ENCODE data around the gene LTBR.

LTBR gene

GRCh38 chr12:6346942-6347341 lies 37.0 kb upstream of the LTBR start:
- no peak for DNase-seq (ENCODE audit: low spot score)

- peak; percentile 63 for DNase-seq (ENCODE audit: low spot score)
Measured at GRCh38 chr12:6347367-6348338, 36.3 kb upstream of the LTBR start.

DNA sequence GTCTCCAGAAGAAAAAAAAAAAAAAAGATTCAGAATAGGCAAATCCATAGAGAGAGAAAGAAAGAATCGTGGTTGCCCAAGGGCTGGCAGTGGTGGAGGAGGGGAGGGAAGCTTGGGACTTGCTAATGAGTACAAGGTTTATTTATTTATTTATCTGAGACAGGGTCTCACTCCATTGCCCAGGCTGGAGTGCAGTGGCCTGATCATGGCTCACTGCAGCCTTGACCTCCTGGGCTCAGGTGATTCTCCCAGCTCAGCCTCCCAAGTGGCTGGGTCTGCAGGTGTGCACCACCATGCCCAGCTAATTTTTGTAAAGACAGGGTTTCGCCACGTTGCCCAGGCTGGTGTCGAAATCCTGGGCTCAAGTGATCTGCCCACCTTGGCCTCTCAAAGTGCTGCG lies 32.3 kb upstream of the LTBR start:
- no peak for DNase-seq (ENCODE audit: low spot score)

DNA sequence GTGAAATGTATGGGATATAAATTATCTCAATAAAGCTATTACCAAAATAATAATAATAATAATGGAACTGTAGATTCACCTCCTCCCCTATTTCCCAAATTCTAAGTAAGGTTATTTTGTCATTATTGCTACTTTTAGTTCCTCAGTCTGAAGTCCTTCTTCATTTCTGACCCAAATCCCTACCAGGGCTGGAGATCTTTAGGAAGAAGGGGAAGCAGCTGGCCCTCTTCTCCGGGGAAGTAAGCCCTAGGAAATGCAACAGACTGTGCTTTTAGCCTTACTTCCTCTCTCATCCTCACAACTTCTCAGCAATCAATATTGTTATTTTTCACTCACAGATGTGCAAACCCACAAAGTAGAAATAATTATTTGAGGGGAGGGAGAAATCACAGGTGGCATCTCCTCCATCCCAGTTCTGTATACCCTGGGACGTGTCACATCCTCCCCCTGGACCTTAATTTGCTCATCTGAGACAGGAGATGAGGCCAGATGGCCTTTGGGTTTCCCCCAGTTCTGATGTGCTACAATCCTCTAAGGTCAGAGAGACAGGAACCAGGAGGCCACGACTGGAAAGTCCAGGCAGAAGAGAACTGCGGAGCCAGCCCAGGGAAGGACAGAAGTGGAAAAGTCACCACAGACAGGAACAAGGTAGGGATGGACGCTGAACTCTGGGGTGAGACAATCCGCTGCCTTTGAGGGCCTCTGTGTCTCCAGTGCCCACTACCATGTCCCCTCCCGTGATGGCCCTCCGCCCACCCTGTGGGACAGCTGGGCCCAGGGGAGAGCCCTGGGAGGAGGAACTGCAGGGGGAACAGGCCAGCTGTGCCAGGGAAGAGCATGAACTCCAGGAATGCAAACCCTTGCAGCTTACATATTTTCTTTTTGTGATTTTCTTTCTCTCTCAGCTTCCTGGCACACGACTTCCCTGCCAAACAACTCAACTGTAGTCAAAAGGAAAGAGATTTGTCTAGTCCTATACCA lies 31.5 kb upstream of the LTBR start:
- DNase-seq (ENCODE audit: low spot score): no peak

- no peak for DNase-seq (ENCODE audit: low spot score)
Measured at GRCh38 chr12:6354495-6355393, 29.2 kb upstream of the LTBR start.

DNA sequence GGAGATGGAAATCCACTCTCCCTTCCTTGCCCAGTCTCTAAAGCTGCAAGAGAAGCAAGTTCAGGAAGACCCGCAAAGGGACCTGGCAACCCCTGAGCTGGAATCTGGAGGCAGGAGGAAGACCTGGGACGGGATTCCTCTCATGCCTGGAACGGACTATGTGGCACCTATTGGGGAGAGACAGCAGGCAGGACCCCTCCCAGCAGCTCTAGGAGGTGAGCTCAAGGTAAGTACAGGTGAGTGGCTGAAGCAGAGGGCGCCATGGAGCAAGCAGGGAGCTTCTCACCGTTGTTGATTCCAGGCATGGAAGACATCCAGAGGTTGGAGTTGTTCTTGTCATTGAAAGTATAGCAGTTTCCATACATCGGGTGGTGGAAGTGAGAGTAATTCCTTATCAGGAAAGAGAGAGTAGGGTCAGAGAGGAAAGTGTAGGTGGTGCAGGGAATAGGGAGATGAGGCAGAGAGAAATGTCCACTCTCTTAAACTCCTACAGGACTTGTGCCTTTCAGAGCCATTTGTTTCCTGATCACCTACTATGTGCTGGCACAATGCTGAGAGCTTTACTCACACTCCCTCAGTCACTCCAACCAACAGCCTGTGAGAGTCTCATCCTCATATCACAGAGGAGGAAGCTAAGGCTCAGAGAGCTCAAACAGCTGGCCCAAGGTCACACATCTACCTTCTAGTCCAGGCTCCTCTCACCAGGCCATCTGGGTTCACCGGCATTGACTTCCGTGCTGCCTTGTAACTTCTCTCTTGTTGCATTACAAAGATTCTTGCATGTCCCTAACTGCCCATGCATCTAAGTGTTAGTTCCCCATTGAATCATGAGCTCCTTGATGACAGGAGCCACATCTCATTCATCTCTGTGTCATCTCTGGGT lies 28.2 kb upstream of the LTBR start:
- DNase-seq (ENCODE audit: low spot score): no peak

DNA sequence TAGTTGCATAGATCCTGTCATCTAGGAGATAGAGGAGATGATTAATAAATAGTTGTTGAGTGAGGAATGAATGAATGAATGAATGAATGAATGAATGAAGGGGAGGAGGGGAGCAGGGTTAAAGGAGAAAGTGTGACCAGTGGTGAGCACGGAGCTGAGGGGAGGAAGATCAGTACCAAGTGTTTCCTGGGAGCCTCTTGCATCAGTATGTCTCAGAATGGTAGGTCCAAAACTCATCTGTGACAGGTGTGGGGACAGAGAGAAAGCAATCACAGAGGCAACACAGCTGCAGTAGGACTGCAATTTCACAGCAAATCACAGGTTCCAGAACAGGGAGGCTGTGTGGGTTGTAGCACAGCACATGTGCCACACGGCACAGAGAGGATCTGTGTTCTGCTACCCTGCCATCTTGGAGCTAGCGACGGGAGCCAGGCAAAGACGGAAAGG lies 27.6 kb upstream of the LTBR start:
- no peak for DNase-seq (ENCODE audit: low spot score)

DNA sequence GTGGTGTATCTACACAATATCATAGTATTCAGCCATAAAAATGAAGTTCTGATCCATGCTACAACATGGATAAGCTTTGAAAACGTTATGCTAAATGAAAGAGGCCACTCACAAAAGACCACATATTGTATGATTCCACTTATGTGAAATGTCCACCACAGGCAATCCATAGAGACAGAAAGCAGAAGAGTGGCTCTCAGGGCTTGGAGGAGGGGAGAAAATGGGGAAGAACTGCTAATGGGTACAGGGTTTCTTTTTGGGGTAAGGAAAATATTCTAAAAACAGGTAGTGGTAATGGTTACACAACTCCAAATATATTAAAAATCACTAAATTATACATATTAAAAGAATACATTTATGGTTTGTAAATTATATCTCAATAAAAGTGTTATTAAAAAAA lies 25.1 kb upstream of the LTBR start:
- no peak for DNase-seq (ENCODE audit: low spot score)

DNA sequence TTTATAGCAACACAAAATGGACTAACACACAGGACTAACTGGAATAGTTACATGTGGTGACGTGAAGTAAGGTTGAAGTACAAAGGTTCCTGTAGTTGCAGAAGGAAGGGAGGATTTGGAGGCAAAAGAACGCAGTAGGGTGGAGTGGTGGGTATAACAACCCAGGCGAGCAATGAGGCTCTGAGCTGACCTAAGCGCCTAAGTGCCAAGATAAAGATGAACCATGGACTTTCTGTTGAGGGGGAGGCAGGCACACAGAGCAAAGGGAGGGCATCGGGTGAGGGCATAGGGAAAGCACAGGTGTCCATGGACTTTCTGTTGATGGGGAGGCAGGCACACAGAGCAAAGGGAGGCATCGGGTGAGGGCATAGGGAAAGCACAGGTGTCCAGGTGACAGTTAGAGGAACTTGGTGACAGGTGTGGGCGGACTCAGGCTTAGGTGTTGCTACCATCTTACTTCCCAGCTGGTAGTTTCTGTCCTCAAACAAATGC lies 23.8 kb upstream of the LTBR start:
- DNase-seq (ENCODE audit: low spot score): no peak

- DNase-seq (ENCODE audit: low spot score): no peak
Measured at GRCh38 chr12:6360578-6361490, 23.1 kb upstream of the LTBR start.

GRCh38 chr12:6361834-6362233 lies 22.1 kb upstream of the LTBR start:
- no peak for DNase-seq (ENCODE audit: low spot score)

DNA sequence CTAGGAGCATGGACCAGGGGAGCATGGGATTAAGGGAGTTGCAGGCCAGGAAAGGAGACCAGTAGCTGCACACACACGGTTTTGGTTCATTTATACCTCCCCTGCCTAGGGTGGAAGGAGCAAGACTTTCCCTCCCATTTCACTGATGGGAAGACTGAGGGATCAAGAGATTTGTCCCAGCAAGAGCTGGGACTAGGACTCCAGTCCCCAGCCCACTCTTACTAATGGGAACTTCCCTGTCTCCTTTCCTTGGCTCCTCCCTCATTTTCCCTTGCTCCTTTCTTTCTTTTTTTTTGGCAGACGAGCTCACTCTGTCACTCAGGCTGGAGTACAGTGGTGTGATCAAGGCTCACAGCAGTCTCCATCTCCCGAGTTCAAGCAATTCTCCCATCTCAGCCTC lies 21.6 kb upstream of the LTBR start:
- DNase-seq (ENCODE audit: low spot score): no peak

- no peak for DNase-seq (ENCODE audit: low spot score)
Measured at GRCh38 chr12:6363010-6363329, 21.0 kb upstream of the LTBR start.

GRCh38 chr12:6363330-6364043 lies 20.5 kb upstream of the LTBR start:
- DNase-seq (ENCODE audit: low spot score): peak; percentile 96

GRCh38 chr12:6364044-6364374 lies 20.0 kb upstream of the LTBR start:
- peak; percentile 46 for DNase-seq (ENCODE audit: low spot score)

- DNase-seq (ENCODE audit: low spot score): no peak
Measured at GRCh38 chr12:6367065-6367968, 16.6 kb upstream of the LTBR start.

- DNase-seq (ENCODE audit: low spot score): no peak
Measured at GRCh38 chr12:6367969-6368892, 15.7 kb upstream of the LTBR start.
